GM13976 (cell line): ENCODE results near the gene MROH2B.

Experiments used
- DNase-seq: peaks from one replicate; pipeline ENCODE4 v3.0.0; 2012; ENCODE audit warnings: low spot score
- CTCF ChIP-seq: IDR thresholded peaks from 2 replicates; pipeline ENCODE4 v1.5.1; 2012; ENCODE audit warnings: borderline replicate concordance, mild to moderate bottlenecking; ENCODE audit not compliant: insufficient read depth; ENCODE audit errors: extremely low read depth, missing control alignments, control extremely low read depth
- in situ Hi-C: fragments of 300-500 bp; cut with MboI; formaldehyde crosslinking; loops from one replicate; pipeline ENCODE4 v1.12.0; 2022; ENCODE audit warnings: low sequenced_read_pairs, mixed read lengths, inconsistent platforms; ENCODE audit not compliant: unreplicated experiment

Gene MROH2B

GRCh38 chr5:41071242-41071641, at the start of gene MROH2B:
Gene MROH2B (minus strand): TSS chr5:41071342. CDS start chr5:41070852, 490 bp downstream.
- in situ Hi-C loops, result no loop called here
- DNase-seq, result no peak
- TF ChIP-seq CTCF, result no peak

- no peak for DNase-seq
- in situ Hi-C loops, result no loop called here
- no peak for TF ChIP-seq CTCF
These were observed 49.5 kb upstream of the MROH2B start for GRCh38 chr5:41120600-41120999.

- TF ChIP-seq CTCF, result no peak
- in situ Hi-C loops, result no loop called here
- no peak for DNase-seq
These were observed 47.0 kb upstream of the MROH2B start for GRCh38 chr5:41118177-41118576.

GRCh38 chr5:41115281-41115680, 44.1 kb upstream of the MROH2B start:
- no peak for DNase-seq
- no peak for TF ChIP-seq CTCF
- in situ Hi-C loops, result no loop called here

- DNase-seq, result no peak
- in situ Hi-C loops, result no loop called here
- TF ChIP-seq CTCF, result no peak
These were observed 41.6 kb upstream of the MROH2B start for GRCh38 chr5:41112486-41113455.

GRCh38 chr5:41109186-41109585, 38.0 kb upstream of the MROH2B start:
- no peak for DNase-seq
- in situ Hi-C loops, result no loop called here
- no peak for TF ChIP-seq CTCF
